Neutrophil (primary cell): ENCODE results near the gene RABGGTA.

Experiments used
- H3K27ac ChIP-seq: fragments of 200-600 bp; sonication (generic); 2 replicates; pipeline ENCODE4 v1.5.1; 2016; ENCODE audit warnings: mild to moderate bottlenecking, moderate library complexity
- H3K27me3 ChIP-seq: fragments of 200-600 bp; sonication (generic); 2 replicates; pipeline ENCODE4 v1.6.0; 2016; ENCODE audit warnings: mild to moderate bottlenecking
- H3K36me3 ChIP-seq: fragments of 200-600 bp; sonication (generic); 2 replicates; pipeline ENCODE4 v1.5.1; 2017
- H3K4me1 ChIP-seq, 2 experiments: fragments of 200-600 bp in 1 of 2; sonication (generic) in 1 of 2; 1 replicate in 1 of 2; 2 replicates in 1 of 2; pipeline versions ENCODE4 v1.5.1 to v1.6.1; 2013 to 2016; ENCODE audit warnings: low read depth in 1 of 2, low read length in 1 of 2, mild to moderate bottlenecking in 1 of 2, moderate library complexity in 1 of 2; ENCODE audit not compliant: control insufficient read depth in 1 of 2, insufficient read depth in 1 of 2
- H3K4me3 ChIP-seq, 2 experiments: fragments of 200-600 bp in 1 of 2; sonication (generic) in 1 of 2; 1 replicate in 1 of 2; 2 replicates in 1 of 2; pipeline ENCODE4 v1.5.1; 2013 to 2016; ENCODE audit warnings: low read depth in 1 of 2, low read length in 1 of 2, mild to moderate bottlenecking in 1 of 2, moderate library complexity in 1 of 2
- H3K9me3 ChIP-seq: fragments of 200-600 bp; sonication (generic); 2 replicates; pipeline ENCODE4 v1.5.1; 2016
- TF ChIP-seq, protein P1 (sequence below): fragments of 200-600 bp; sonication (generic); IDR thresholded peaks from 2 replicates; pipeline ENCODE4 v1.5.1; 2016; ENCODE audit warnings: antibody characterized with exemption

The RABGGTA gene

DNA sequence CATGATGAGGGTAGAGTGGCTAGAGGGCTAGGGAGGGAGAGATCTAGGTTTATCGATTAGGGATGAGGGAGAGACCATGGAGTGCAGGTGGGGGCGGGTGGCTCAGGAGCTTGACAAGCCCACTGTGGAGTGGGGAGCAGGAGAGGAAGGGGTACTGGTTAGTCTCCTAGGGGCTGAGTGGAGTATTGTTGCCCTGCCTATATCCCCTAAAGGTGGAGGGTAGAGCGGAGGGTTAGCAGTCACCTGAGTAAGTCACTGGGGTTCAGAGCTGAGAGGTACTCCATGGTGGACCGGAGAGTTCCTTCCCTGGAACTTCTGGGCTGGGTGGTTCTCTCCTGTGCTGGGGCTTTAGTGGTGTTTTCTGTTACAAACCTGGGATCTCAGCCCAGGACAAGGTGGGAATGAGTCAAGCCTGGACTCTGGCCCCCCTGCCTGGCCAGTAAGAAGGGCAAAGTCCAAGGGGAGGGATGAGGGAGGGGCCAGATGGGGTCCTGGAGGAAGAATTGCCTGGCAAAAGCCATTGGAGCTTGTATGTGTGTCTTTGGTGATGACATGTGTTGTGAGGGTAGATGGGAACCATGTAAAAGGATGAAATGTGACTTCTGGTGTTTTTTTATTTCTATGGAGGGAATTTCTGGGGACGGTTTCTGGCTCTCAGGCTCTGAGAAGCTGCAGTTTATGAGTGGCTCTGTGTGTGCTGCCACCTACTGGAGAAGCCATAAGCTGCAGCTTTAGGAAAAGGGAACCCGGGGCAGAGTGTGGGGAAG, 36.4 kb upstream of the RABGGTA start, which contains the start of gene CIDEB:
CIDEB (minus strand) TSS at position 403 of the 767 bp plus-strand sequence; CDS start at position 284, 119 bp downstream.
- H3K9me3 ChIP-seq: no peaks in the 10 kb centered on the region
- H3K36me3 ChIP-seq: peaks cover 47% of the 10 kb centered on the region
- peak within 1 kb of the TSS; percentile 97 for H3K27ac ChIP-seq
- TF ChIP-seq, protein P1, sequence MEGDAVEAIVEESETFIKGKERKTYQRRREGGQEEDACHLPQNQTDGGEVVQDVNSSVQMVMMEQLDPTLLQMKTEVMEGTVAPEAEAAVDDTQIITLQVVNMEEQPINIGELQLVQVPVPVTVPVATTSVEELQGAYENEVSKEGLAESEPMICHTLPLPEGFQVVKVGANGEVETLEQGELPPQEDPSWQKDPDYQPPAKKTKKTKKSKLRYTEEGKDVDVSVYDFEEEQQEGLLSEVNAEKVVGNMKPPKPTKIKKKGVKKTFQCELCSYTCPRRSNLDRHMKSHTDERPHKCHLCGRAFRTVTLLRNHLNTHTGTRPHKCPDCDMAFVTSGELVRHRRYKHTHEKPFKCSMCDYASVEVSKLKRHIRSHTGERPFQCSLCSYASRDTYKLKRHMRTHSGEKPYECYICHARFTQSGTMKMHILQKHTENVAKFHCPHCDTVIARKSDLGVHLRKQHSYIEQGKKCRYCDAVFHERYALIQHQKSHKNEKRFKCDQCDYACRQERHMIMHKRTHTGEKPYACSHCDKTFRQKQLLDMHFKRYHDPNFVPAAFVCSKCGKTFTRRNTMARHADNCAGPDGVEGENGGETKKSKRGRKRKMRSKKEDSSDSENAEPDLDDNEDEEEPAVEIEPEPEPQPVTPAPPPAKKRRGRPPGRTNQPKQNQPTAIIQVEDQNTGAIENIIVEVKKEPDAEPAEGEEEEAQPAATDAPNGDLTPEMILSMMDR: peak; percentile 97
- no peaks in the 10 kb centered on the region for H3K27me3 ChIP-seq
- peaks cover 51 to 56% of the 10 kb centered on the region in 2 experiments for H3K4me1 ChIP-seq
- peak within 1 kb of the TSS in 1 of 2 experiments; percentile 86 for H3K4me3 ChIP-seq

DNA sequence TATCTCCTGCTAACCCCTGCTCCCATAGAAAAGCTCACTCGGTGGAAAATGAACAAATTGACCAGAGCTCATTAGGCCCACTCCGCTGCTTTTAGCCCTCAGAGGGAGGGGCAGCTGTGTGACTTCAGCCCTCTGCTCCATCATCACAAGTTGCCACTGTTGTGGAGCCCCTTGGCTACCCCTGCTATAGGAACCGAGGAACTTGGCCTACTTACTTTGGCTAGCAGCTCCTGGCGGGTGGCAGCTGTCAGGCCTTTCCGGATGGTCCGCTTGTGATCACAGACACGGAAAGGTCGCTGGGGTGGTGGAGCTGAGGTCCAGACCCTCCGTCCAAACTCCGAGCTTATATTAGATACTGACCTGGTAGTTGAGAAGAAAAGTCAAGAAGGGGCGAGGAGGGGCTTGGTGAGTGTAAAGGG, 35.8 kb upstream of the RABGGTA start:
- TF ChIP-seq, protein P1: no peak
- H3K4me3 ChIP-seq: no peak overlapping the region
- H3K36me3 ChIP-seq: peaks cover 48% of the 10 kb centered on the region

DNA sequence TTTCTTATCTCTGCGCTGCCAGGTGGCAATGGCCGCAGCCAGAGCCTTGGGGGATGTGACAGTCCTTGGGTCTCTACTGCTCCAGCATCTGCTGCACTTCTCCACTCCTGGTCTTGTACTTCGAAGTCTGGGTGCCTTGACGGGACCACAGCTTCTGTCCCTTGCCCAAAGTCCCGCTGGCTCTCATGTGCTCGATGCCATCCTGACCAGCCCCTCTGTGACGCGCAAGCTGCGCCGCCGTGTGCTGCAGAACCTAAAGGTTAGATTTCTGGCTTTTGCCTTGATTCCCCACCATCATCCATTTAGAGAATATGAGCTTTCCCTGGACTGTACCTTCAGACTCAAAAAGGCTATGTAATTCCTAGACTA, 32.6 kb upstream of the RABGGTA start:
- Histone ChIP-seq H3K9me3 (no peaks in the 10 kb centered on the region), H3K4me3 (no peak overlapping the region), H3K27ac (peak overlapping the region; percentile 9), H3K27me3 (no peaks in the 10 kb centered on the region), H3K36me3 (peaks cover 48% of the 10 kb centered on the region), H3K4me1 (peaks cover 32 to 41% of the 10 kb centered on the region in 2 experiments)
- TF ChIP-seq, protein P1: no peak

More for the DNA sequence above, 35.8 kb upstream of the RABGGTA start:
- Histone ChIP-seq H3K27ac (peak overlapping the region; percentile 97), H3K9me3 (no peaks in the 10 kb centered on the region), H3K4me1 (peaks cover 45 to 50% of the 10 kb centered on the region in 2 experiments), H3K27me3 (no peaks in the 10 kb centered on the region)

DNA sequence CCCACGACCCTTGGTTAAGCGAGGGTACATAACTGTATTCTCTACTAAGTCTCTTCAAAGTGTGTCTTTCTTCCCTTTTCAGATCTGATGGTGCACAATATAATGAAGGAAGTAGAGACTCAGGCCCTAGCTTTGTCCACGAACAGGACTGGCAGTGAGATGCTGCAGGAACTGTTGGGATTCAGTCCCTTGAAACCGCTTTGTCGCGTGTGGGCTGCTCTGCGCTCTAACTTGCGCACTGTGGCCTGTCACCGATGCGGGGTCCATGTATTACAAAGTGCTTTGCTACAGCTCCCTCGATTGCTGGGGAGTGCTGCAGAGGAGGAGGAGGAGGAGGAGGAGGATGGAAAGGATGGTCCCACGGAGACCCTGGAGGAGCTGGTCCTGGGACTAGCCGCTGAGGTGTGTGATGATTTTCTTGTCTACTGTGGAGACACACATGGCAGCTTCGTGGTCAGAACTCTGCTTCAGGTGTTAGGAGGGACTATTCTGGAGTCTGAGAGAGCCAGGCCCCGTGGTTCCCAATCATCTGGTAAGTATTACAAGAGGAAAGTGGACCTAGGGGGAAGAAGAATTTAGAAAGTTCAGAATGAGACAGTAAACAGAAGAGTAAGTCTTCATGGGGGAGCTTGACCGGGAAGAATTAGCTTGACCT, 29.1 kb upstream of the RABGGTA start:
- H3K27me3 ChIP-seq: no peaks in the 10 kb centered on the region
- peaks cover 37% of the 10 kb centered on the region for H3K36me3 ChIP-seq
- TF ChIP-seq, protein P1: no peak

DNA sequence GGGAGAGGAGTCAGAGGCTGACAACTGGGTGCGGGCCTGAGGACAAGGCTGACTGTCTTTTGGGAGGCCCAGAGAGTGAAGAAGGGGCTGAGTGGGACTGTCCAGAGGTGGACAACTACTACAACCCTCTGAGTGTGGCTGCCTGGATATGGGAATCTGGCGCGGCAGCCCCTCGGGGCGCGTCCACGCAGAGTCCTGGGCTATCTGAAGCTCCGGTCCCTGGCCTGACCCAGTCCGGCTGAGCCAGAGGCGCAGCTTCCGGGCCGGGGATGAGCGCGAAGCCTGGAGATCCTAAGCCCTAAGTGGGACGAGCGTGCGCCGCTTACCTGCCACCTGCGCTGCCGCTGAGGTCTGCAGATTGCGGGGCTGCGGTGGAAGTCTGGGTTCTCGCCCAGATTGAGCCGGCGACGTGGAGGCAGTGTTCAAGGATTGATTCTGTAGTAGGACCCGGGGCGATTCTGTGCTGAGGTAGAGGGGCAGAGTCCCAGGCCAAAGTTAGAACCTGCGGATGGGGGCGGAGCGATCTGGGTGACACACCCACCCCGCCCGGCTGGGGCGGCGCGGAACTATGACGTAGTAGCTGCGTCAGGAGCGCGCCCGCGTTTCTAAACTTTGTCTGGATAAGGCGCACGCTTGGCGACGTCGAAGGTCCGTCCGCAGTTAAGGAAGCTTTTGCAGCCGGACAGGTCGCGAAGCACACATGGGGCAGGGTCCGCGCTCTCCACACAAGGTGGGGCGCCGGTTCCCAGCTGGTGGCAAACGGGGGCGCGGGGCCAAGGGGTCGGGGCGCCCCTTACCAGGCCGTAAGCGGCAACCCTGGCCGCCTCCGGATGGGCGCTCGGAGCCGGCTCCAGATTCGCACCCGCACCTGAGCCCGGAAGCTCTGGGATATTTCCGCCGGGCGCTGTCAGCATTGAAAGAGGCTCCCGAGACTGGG, 28.1 kb upstream of the RABGGTA start, which contains the start of the genes DHRS1 and NOP9:
DHRS1 (minus strand) TSS at position 526 of the 937 bp plus-strand sequence. CDS start 674 bp downstream, outside the sequence.
NOP9 (plus strand) TSS at position 596 of the 937 bp plus-strand sequence; CDS start at position 701, 105 bp downstream.
- no peaks in the 10 kb centered on the region for H3K9me3 ChIP-seq
- H3K27me3 ChIP-seq: no peaks in the 10 kb centered on the region
- peak within 1 kb of the TSS; percentile 88 to 91 for H3K4me3 ChIP-seq
- TF ChIP-seq, protein P1: peak; percentile 54
- peaks cover 42 to 49% of the 10 kb centered on the region in 2 experiments for H3K4me1 ChIP-seq
- H3K36me3 ChIP-seq: peaks cover 34% of the 10 kb centered on the region
- H3K27ac ChIP-seq: peak within 1 kb of the TSS; percentile 87

More for the DNA sequence above, 29.1 kb upstream of the RABGGTA start:
- H3K27ac ChIP-seq: peak overlapping the region; percentile 87
- peaks cover 42 to 49% of the 10 kb centered on the region in 2 experiments for H3K4me1 ChIP-seq
- no peaks in the 10 kb centered on the region for H3K9me3 ChIP-seq
- H3K4me3 ChIP-seq: peak overlapping the region; percentile 88 to 91
